IMR-90 (cell line): ENCODE data around the gene NME2.

Source experiments
- CEBPB ChIP-seq: IDR thresholded peaks from 2 replicates; pipeline ENCODE4 v1.6.1; 2012; ENCODE audit warnings: low read depth, low read length, improper control_type of control experiment
- CHD1 ChIP-seq: IDR thresholded peaks from 2 replicates; pipeline ENCODE4 v1.6.1; 2012; ENCODE audit warnings: low read depth, low read length, improper control_type of control experiment
- CTCF ChIP-seq: conservative IDR thresholded peaks from 2 replicates; pipeline ENCODE4 v1.5.1; 2012; ENCODE audit warnings: mild to moderate bottlenecking, low read depth, low read length, improper control_type of control experiment
- FOS ChIP-seq: fragments of 150-350 bp; IDR thresholded peaks from 2 replicates; pipeline ENCODE4 v1.6.1; 2016; ENCODE audit warnings: low read depth, low read length
- MAZ ChIP-seq: IDR thresholded peaks from 2 replicates; pipeline ENCODE4 v1.6.1; 2012; ENCODE audit warnings: low read depth, mild to moderate bottlenecking, low read length, improper control_type of control experiment, moderate library complexity, borderline replicate concordance
- NFE2L2 ChIP-seq: fragments of 150-350 bp; IDR thresholded peaks from 2 replicates; pipeline ENCODE4 v1.6.1; 2016; ENCODE audit warnings: low read depth, mild to moderate bottlenecking, low read length
- POLR2A ChIP-seq: IDR thresholded peaks from 2 replicates; pipeline ENCODE4 v1.6.1; 2012; ENCODE audit warnings: mild to moderate bottlenecking, low read depth, low read length
- RAD21 ChIP-seq: IDR thresholded peaks from 2 replicates; pipeline ENCODE4 v1.6.1; 2012; ENCODE audit warnings: low read length, improper control_type of control experiment
- RFX5 ChIP-seq: IDR thresholded peaks from 2 replicates; pipeline ENCODE4 v1.8.0; 2012; ENCODE audit warnings: low read depth, mild to moderate bottlenecking, low read length, moderate library complexity
- SMC3 ChIP-seq: fragments of 150-350 bp; IDR thresholded peaks from 2 replicates; pipeline ENCODE4 v1.6.1; 2016; ENCODE audit warnings: low read depth, mild to moderate bottlenecking, antibody characterized with exemption, low read length, moderate library complexity
- TF ChIP-seq, protein P1 (sequence below): fragments of 150-350 bp; IDR thresholded peaks from 2 replicates; pipeline ENCODE4 v1.6.1; 2016; ENCODE audit warnings: low read depth, mild to moderate bottlenecking, low read length, moderate library complexity, borderline replicate concordance

DNA sequence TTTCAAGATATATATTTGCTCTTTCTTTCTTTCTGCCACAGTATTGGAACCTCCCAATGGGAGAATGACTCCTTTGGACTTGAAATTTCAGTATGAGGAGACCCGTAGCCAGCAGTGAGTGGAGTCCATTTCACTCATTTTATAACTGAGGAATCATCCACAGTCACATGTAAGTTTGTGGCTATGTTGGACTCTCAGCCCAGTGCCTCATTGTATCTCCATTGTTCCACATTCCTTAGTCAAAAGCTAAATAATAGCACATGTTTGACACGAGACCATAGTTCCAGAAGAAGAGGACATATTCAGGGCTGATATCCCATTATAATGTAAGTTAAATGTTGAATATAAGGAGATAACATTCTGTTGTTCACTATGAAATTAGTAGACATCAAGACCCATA is 32.8 kb upstream of the NME2 start:
- TF ChIP-seq CTCF: no peak
- no peak for TF ChIP-seq POLR2A
- TF ChIP-seq NFE2L2: no peak
- TF ChIP-seq RFX5: no peak
- no peak for TF ChIP-seq FOS
- TF ChIP-seq, protein P1, sequence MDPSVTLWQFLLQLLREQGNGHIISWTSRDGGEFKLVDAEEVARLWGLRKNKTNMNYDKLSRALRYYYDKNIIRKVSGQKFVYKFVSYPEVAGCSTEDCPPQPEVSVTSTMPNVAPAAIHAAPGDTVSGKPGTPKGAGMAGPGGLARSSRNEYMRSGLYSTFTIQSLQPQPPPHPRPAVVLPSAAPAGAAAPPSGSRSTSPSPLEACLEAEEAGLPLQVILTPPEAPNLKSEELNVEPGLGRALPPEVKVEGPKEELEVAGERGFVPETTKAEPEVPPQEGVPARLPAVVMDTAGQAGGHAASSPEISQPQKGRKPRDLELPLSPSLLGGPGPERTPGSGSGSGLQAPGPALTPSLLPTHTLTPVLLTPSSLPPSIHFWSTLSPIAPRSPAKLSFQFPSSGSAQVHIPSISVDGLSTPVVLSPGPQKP: no peak
- TF ChIP-seq RAD21: no peak
- TF ChIP-seq SMC3: no peak
- TF ChIP-seq CEBPB: no peak
- TF ChIP-seq CHD1: no peak
- no peak for TF ChIP-seq MAZ
